ELF-1 (cell line): ENCODE results near the gene TSPAN33.

Source experiments
- DNase-seq: peaks from one replicate; pipeline ENCODE4 v3.0.0-alpha.2; 2016; ENCODE audit warnings: low read depth, low spot score

The TSPAN33 gene

DNA sequence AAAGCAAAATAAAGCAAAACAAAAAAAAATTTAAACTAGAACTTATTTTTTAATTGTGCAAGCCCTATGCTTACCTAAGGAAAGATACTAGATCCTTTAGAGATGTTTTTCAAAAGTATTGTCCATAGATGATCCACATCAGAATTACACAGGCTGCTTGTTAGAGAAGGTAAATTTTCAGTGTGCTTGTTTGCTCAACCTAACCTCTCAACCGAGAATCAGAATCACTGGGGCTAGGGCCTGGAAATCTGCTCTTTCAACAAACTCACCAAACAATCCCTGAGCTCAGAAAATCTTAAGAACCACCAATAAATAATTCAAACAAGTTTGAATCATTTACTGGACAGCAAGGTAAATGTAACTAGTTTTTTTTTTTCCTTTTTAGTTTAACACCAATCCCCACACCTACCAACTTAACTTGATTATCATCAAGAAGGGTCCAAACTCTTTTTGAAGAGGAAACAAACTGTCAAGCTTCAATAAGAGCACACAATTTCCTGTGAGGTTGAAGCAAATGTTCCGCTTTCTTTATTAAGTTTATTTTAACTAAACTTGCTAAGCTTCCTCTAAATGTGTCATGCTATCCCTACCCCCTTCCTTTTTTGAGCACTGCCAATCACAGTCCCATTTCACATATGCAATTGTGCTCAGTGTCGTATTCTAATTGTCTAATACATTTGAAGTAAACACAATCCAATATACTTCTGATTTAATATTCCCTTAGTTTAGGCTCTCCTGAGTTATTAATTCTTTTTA is 7.4 kb upstream of the TSPAN33 start:
- DNase-seq = no peak

DNA sequence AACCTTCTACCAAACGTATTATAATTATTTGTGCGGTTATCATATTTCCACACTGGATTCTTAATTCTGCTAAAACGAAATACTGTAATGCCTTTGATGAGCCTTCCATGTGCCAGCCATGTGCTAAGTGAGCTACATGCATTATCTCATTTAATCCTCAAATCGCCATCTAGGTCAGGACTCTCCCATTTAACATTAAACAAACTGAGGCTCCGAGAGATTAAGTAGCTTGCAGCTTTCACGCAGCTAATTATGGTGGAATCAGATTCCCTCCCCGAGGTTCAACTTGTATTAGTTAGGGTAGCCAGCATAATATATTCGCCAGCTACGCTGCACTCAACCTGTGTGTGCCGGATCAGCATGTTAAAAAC is 798 bp upstream of the TSPAN33 start:
- DNase-seq = no peak

DNA sequence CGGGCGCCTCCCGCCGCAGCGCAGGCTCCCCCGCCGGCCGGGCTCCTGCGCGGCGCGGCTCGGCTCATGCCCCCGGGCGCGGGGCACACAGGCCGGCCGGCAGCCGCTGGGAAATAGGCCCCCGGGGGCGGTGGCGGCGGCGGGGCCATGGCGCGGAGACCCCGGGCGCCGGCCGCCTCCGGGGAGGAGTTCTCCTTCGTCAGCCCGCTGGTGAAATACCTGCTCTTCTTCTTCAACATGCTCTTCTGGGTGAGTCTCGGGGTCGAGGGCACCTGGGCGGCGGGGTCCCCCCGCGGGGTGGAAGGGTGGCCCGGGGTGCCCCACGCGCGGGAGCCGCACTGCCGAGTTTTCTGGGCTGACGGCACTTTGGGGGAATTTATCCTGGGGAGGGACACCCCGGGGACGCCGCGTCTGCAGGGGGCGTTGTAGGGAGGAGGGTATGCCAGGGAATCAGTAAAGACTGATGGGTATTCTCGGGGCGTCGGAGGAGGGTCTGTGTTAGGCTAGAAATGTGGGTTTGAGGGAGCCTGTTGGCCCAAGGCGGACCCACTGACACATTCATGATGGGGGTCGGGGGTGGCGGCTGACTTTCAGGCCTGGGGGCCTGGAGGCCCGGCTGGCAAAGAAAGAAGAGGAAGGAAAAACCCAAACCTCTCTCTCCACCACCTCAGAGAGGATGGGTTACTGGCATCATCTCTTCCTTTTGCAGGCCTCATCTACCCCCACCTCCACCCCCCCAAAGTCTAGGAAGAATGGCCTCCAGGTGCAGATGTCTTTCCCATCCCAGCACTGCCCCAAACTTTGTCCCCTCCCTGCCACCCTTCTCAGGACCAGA is 544 bp downstream of the TSPAN33 start:
- DNase-seq = no peak

DNA sequence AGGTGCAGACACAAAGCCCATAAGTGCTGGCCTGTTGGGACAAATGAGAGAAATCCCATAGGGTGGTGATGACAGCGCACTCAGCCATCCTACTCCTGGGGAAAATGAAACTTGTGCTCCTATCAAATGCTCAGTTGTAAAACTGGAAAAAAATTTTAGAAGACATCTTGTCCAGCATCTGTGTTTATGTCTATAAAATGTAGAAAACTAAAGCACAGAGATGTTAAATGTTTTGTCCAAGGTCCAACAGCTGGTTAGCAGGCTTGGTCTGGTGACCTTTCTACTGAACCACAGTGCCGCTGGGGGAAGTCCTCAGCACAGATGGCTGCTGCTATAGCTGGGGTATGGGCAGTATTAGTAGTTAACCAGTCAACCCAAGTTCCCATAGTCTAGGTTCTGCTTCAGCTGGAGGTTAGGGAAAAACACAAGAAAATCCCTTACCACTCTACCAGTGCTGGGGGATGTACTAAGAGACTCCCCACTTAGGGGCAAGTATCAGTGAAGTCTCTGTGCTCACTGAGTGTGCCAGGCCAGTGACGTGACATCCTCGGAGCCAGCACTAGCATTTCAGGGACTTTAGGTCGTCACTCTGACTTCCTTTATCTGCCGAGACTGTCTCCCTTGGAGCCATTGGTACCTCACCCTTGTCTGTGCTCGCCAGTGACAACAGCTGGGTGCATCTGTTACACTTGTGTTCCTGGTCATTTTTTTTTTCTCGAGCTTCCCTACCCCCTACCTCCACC is 1.9 kb downstream of the TSPAN33 start:
- no peak for DNase-seq

DNA sequence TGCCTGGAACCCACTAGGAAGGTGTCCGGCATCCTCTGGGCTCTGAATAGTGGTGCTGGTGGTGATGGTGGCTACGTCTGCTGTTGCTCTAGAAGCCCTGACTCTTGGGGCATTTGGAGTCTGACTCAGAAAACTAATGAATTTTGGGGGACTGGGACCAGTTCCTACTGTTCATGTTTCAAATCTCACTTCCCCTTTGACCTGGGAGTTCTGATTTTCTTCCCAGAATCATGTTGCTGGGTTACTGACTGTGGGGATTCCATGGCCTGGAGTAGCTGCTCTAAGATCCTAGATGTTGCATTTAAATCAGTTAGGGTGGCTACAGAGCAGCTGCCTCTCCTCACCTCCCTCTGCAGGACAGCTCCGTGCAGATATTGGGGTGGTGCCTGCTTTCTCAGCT is 3.2 kb downstream of the TSPAN33 start:
- DNase-seq = no peak

DNA sequence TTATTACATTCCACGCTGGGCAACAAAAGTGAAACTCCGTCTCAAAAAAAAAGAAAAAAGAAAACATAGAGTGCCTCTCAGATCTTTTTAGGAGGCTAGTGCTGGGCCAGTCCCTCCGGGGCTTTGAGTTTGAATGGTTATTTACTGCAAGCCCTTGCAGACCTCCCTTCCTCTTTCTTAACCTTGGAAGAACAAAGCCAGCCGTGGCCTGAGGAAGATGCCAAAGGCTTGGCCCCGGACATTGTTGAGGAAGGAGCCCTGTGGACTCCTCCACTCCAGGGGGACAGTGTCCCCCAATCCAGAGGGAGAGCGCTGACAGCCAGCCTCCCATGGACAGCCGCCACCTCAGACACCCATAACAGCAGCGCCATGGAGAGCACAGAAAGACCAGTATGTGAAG is 5.0 kb downstream of the TSPAN33 start:
- DNase-seq = no peak

DNA sequence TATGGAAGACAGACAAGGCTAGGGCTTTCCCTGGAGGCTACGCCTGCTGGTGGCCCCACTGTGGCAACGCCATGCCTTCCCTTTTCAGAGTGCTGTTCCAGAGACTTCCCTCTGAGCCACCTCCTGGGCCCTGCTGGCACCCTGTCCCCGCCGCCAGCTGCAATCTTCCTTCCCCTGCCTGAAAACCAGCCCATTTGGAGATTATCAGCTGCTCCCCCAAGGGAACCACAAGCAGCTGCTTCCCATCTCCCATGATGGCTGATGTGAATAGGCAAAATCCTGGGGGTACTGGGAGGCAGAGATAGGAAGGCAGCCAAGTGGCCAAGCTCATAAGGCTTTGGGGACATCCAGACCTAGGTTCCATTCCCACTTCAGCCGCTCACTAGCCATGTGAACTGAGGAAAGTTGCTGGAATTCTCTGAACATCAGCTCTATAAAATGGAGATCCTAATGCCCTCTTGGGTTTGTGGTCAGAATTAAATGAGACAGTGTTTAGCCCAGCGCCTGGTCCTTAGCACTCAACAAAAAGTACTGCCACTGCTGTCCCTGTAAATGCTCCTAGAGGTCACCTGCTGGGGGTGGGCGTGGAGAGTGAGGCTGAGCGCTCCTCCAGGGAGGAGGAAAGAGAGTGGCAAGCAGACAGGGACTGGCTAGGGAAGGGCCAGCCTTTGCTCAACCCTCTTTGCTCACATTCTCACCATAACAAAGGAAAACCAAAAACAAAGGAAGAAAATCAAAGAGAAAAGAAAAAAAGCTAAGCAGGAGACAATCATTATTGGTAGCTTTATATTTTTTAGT is 5.9 kb downstream of the TSPAN33 start:
- DNase-seq = peak; percentile 72

DNA sequence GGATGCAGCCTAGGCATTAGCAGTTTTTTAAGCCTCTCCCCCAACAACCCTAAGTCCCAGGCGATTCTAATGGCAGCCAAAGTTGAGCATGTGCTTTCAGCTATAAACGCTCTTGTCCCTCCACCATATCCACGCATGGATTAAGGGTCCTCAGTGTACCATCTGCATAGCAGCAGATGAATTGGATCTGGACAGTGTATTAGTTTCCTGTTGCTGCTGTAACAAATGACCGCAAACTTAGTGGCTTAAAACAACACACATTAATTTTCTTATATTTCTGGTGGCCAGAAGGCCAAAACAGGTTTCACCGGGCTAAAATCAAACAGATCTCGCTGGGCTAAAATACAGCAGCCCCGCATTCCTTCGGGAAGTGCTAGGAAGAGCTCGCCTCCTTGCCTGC is 13.1 kb downstream of the TSPAN33 start:
- no peak for DNase-seq

DNA sequence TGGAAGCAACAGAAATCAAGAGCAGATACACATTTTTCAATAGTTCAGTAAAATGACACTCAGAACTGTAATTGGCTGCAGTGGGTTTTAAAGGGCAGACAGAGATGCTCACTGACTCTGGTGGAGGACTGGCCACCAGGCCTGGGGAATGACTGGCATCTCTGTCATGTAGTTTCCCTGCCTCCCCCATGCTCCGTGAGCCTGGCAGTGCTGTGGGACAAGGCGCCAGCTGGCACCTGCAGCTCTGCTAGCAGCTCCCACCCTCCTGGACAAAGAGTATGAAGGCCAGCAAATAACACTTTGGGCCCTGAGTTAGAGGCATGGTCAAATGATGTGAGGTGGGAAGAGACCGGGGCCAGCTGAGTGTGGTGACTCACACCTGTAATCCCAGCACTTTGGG is 15.0 kb downstream of the TSPAN33 start:
- DNase-seq = no peak

DNA sequence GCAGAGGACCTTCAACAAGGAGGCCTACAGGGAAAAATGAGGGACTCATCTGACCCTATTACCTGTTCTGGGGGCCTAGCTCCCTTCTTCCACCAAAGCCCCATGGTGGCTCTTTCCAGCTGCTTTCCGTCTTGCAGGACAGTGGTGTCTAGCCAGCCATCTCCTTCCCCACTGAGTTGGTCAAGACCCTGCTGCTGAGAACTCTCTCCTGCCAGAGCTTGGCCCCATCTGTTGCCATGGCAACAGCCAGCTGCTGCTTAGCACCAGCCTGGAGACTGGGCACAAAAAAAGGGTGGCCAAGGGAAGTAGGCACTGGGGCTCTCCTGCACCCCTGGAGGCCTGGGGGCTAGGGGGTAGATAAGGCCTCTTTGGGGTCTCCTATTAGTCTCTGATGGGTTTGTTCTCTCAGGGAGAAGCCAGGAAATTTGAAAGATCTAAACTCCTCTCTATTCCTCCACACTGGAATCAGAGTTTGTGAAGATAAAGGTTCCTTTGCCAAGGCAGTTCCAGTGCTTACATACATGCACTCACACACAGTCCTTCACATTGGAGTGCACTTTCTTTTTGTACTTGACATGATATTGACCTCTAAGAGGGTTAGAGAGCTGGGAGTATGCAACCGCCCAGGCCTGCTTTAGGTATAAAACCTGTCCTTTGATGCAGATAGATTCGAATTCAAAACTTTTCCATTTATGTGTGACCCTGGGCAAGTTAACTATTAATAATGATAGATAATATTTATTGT is 15.8 kb downstream of the TSPAN33 start:
- no peak for DNase-seq

DNA sequence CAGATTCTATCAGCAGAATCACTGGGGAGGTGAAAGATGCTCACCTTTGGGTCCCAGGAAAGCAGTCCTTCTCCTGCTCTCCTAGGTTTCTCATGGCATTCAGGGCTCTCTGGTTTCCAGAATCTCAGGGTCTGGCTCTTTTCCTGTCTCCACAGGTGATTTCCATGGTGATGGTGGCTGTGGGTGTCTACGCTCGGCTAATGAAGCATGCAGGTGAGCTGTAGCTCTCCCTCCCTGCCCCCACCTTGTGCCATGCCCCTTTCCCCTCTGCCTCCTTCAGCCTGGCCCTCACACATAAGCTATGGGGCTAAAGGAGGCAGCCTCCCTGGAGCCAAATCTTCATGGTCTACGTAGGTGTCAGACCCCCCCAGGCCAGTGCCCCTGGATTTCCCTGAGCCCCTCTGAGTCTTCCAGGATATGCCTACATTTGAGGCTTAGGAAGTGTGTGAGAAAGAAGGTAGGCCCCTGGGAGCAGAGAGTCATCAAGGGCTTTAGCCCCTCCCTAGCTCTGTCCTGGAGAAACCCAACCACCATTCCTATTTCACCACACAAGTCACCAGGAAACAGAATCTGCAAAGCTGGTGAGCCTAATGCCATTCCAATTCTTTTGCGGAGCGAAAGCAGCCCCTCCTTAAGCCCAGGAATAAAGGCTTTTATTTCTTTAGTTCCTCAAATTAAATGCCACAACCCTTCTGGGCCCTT is 17.2 kb downstream of the TSPAN33 start:
- no peak for DNase-seq

DNA sequence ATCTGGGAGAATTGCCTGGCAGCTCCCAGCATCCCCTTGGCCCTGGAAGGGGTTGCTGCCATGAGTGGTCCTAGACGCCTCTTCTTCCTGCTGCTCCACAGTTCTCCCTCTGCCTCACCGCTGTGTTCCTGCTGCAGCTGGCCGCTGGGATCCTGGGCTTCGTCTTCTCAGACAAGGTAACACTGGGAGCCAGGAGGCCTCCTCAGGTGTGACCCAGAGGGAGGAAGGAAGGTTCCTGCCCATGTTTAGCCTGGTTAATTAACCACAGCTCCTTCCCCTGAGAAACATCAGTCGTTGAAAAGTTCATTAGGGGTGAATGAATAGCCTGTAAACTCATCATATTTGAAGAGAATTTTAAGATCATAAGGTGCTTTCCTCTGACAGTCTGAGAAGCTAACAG is 18.2 kb downstream of the TSPAN33 start:
- DNase-seq = no peak

DNA sequence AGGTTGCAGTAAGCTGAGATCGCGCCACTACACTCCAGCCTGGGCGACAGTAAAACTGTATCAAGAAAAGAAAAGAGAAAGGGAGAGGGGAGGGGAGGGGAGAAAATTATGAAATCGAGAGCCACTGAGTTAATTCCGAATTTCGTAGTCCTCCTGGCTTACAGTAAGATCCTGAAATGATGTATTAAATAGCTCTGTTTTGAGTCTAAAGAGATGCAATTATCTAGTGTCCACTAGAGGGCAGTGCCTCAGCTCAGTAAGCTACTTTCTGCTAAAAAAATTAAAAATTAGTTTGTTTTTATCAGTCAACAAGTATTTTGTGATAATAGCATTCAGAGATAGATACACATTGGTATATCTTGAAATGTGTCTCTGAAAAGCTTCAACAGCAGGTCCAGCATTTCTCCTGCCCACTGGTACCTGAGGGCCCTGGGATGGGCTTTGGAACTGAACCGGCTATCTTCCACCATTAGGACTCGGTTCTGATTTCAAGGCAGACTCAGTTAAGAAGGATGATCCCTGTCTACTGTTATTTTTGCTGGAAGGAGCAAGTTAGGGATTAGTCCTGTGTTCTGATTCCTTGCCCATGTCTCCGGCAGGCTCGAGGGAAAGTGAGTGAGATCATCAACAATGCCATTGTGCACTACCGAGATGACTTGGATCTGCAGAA is 19.5 kb downstream of the TSPAN33 start:
- no peak for DNase-seq

DNA sequence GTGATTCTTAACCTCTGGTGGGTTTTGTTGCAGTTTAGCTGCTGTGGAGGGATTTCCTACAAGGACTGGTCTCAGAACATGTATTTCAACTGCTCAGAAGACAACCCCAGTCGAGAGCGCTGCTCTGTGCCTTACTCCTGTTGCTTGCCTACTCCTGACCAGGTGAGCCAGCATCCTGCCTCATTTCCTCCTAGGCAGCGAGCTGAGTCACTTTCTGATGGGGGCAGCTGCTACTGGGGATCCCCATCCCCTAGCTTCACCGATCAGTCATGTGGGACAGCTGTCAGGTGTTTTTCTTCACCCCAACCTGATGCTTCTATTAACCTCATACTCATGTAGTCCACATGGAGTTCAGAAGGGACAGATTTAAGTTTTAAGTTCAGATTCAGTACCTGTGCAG is 22.2 kb downstream of the TSPAN33 start:
- DNase-seq = no peak

DNA sequence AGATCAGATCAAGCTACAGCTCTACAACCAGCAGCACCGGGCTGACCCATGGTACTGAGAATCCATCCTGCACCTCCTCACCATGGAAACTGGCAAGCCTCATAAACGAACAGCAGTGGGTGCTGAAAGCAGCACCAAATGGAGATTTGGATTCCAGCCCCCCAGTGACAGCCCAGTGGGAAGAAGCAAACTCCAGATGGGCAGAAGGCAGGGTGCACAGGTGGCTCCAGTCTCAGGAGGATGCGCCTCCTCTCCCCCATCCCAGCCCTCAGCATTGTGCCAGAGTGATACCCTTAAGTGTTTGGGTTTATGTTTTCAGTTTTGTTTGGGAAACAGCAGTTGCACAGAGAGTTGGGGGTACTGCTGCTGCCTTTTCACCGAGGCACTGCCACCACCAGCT is 23.3 kb downstream of the TSPAN33 start:
- no peak for DNase-seq

DNA sequence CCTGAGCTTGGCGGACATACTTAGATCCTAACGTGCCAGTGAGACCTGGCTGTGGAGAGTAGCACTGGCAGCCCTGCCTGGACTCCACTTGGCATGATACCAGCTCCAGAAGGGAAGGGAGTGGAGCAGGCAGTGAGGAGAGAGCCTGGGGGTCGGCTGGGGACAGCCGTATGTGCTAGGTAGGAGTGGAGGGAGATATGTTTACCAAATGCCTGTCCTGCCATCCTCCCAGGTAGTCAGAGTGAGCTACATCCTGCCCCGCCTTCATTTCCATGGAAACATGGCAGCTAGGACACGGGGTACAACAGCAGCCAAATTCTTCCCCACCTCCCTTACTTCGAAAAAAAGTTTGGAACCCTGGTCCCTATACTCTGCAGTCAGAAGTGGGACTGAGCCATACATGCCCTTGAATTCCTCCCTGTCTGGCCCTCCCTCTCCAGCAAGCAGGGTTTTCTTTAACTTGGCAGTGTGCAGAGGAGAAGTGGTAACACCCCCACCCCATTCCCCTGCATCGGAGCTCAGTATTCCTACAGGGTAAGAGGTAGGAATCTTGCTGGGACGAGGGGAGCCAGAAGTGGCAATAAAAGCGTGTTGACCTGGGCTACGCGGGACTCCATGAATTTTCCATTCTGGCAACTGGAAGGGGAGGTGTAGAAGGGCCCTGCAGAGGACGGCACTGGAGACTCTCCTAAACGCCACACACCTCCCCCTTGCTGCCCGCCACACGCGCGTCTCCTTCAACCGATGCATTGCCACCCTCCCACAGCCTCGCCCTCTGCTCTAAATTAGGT is 23.9 kb downstream of the TSPAN33 start:
- peak; percentile 36 for DNase-seq

DNA sequence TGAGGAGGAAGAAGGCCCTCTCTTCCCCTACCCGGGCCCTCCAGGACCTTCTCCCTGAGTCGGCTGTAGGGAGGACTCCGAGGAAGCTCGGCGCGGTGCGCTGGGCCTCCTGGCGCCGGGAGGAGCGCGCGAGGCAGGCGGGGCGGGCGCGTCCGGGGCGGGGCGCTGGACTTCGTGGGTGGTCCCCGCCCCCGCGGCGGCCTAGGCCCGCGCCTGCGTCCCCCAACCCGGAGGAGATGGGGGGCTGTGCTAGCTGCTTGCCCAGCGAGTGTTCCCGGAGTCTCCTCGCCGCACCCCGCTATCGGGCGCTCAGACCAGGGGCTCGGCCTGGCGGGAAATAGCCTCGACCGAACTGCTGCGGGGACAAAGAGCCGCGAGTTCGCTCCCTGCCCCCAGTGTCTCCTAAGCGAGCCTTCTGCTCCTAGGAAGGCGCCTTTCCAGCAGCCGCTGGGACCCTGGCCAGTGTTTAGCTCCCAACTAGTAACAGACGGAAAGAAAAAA is 24.7 kb downstream of the TSPAN33 start:
- DNase-seq = peak; percentile 76

DNA sequence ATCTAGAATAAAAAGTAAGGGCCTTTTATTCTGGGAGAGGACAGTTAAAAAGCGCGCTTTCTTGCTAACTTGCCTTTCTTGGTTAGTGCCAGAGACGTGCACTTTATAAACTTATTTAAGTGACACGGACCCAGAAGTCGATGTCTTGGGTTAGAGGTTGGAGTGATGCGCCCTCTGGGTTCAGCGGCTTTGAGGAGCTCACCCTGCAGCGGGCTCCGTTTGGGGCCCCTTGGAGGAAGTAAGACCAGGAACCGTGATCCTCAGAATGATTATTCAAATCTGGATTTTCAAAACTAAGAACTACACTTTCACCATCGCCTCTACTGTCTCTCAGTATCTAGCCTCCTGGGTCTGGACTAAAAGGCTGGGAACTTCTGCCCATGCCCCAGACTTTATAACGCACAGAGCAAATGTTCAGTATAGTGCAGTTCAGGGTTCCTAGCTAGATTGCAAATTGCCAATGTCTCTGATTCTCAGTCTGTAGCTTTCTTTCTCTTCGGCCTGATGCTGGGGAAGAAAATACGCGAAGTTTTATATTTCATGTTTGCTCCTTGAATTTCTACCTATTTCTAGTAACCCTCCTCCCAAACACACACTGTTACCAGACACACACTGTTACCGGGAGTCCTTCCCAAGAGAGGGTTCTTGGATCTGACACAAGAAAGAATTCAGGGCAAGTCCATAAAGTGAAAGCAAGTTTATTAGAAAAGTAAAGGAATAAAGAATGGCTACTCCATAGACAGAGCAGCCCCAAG is 25.4 kb downstream of the TSPAN33 start:
- DNase-seq = peak; percentile 34
